HPDE6-E6E7 (cell line): ENCODE data around the gene DCC.

Source experiments
- DNase-seq: peaks from one replicate; pipeline ENCODE4 v3.0.0; 2011; ENCODE audit warnings: missing footprints; ENCODE audit errors: extremely low spot score

The DCC gene

GRCh38 chr18:52588931-52589330, 248.9 kb downstream of the DCC start:
- no peak for DNase-seq

DNA sequence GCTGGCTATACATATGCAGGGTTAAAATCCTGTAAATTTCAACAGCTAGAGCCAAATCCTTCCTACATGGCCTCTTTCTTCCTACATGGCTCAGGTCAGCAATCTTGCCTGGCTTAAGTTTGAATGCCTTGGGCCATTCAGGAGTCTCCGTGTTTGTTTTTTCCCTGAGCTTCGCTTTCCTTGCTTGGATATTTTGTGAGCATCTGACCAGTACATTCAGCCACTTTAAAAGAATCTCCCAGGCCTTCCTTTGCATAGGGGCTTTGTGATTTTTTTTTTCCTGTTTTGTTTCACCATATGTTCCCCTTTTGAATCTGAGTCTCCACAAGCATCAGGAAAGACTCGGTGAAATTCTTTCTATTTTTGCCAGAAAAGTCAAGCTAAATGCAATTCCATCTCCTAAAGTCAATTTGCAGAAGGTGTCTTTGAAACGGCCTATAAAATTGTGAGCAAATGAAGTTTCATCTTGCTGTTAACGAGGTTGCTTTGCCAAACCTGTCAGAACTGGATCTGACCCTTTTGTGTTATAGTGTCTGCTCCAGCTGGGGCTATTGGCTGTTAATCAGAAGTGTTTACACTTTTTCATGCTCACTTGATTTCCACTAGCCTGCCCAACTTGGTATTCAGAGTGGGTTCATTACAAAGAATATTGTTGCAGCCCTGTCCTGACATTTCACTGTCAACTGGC, 256.9 kb downstream of the DCC start:
- DNase-seq, result no peak

- no peak for DNase-seq
These were observed 258.9 kb downstream of the DCC start for GRCh38 chr18:52598921-52599320.

DNA sequence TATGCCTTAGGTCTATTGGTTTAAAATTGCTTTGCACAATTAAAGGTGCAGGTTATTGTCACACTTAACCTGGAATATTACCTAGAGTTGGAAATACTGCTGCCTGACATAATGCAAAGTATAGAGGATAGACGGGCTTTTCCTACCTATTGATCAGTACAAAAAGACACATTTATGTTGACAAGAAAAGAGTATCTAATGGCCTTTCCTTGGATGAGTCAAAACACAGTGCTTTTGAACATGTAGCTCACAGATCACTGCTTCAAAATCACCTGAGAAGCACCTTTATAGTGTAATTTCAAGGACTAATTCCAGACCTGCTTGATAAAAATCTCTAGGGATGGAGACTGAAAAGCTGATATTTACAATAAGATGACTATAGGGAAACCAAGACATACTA, 262.8 kb downstream of the DCC start:
- no peak for DNase-seq

- no peak for DNase-seq
These were observed 265.3 kb downstream of the DCC start for GRCh38 chr18:52605345-52605744.

- no peak for DNase-seq
These were observed 268.0 kb downstream of the DCC start for GRCh38 chr18:52607985-52608384.

GRCh38 chr18:52610451-52611115, 270.6 kb downstream of the DCC start:
- DNase-seq, result no peak

GRCh38 chr18:52612406-52612805, 272.4 kb downstream of the DCC start:
- DNase-seq, result no peak

DNA sequence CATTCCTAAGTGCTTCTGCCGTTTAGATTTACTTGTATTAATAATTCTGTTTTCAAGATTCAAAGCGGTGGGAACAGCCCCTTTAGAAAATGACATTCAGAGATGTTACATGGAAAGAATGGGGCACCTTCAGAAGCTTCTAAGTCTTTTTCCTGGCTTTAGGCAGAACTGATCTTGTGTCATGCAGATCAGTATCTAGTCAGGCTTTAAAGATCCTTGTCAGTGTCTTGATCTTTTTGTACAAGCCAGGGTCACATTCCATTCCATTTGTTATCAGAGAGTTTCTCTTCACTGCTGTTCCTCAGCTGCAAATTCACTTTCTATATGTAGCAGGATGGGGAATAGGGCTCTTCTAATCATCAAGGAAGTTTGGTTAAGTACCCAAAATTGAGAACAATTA, 275.3 kb downstream of the DCC start:
- DNase-seq, result no peak

DNA sequence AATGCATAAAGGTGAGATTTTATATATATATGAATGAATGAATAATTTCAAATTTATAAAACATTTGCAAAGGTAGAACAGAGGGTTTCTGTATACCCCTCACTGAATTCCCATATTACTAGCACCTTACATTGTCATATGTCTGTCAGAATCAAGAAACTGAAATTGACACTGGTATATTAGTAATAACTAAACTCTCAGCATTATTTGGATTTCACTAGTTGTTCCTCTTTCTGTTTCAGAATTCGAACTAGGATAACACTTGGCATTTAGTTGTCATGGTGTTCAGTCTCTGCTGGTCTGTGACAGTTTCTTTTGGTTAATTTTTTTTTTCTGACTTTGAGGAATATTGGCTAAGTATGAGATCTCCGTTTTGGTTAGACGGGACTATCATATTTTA, 275.9 kb downstream of the DCC start:
- no peak for DNase-seq

DNA sequence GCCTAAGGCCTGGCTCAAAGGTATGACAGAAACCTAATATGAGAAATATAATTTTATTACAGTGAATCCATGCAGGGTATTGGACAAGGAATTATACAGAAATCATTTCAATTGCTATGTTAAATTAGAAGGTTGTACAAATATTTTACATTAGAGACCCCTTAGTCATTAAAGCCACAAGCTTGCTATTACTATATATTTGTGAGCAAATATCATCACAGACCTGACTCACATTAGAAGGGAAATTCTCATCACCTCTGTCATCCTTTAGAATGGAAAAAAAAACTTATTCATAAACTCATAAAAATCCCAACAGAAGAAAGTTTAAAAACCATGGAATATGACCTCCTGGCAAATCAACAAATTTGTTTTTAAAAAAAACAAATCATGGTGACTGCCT, 277.9 kb downstream of the DCC start:
- no peak for DNase-seq

DNA sequence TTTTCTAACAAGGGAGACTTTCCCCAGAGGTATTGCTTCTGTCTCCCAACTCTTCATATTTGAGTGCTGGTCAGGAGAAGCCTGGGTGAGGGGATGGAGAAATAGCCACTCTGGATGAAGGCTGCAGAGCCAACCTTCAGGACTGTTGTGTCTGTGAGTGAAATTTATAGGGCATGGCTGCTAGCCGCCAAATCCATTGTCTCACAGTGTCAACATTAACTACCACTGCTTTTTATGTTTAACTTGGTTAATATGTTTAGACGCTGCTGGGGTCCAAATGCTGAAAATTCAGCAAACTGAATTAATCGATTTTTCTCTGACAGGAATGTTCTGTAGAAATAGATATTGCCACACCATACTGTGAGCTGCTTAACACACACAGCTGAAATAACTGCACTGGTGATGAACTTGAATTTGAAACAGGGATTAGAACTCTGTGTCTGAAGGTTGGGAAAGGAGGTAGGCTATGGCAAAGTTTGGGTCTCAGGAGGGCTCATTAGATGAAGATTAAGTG, 281.0 kb downstream of the DCC start:
- no peak for DNase-seq

DNA sequence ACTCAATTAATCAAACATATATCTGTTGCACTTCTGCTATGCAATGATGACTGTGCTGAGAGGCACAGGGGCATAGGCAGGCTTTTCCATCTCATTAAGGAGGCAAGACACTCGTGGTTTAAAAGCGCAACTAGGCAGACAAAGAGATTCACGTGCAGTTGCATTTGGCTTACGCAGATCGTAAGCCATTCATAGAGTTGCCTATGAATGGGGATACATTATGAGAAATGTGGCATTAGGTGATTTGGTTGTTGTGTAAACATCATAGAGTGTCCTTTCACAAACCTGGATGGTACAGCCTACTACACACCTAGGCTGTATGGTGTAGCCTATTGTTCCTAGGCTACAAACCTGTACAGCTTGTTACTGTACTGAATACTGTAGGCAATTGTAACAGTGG, 284.7 kb downstream of the DCC start:
- DNase-seq, result no peak

DNA sequence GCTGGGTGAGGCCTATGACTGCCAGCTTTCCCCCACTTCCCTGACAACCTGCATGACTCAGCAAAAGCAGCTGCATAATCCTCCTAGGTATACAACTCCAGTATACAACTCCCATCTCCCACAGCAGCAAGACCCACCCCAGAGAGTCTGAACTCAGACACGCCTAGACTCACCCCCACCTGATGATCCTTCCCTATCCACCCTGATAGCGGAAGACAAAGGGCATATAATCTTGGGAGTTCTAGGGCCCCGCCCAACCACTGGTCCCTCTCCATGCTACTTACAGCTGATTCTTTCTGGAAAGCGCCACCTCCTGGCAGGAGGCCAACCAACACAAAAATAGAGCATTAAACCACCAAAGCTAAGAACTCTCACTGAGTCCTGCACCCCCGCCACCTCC, 296.5 kb downstream of the DCC start:
- no peak for DNase-seq

GRCh38 chr18:52648201-52648600, 308.2 kb downstream of the DCC start:
- no peak for DNase-seq

DNA sequence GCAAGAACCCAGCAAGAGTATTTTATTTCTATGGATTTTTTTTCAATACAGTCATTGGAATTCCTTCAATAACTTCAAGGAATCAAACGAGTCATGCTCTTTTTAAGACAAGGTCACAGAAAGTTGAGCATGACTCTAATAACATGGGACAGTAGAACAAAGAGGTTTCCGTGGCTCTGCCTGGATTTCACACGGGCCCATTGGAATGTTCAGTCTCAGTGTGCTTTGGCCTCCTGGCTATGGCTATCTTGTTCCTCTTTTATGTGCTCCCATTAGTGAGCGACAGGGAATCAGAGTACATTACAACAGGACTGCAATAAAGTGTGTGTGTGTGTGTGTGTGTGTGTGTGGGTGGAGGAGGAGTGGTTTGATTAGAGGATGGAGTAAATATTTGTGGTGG, 312.4 kb downstream of the DCC start:
- DNase-seq, result no peak

GRCh38 chr18:52657043-52657805, 317.2 kb downstream of the DCC start:
- DNase-seq, result no peak

GRCh38 chr18:52667463-52668065, 327.6 kb downstream of the DCC start:
- DNase-seq, result no peak

- DNase-seq, result peak; percentile 2
These were observed 330.9 kb downstream of the DCC start for GRCh38 chr18:52670896-52671295.

DNA sequence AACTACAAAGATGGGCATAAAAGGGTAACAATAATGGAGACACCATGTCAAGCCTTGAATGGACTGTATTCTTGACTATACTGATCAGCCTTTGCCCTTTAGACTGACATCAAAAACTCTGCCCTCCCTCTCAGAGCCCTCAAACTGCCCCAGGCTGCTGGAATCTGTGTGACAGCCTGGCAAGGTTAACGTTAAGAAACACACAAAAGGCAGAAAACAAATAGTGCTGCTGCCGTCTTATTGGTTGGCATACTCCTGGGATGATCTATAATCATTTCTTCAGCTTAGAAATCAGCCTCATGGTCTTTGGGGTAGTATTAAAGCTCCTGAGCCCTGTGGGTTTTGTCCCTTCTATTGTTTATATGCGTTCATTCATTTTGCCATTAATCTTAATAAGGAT, 338.0 kb downstream of the DCC start:
- DNase-seq, result no peak

DNA sequence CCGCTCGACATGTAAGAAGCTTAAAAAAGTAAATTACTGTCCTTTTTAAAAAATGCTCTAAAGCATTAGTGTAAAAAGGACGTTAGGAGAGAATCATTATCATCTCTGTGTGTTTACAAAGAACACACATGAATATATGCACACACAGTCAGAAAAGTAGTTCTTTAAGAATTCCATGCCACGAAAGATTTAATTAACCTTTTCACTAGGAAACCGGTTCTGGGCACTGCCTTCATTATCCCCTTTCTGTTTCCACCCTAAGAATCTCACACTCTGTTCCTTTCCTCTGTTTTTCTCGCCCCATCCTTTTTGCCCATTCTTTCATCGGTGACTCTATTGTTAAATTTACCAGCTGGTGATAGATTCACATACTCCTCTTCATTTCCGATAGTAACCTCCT, 338.6 kb downstream of the DCC start:
- DNase-seq, result no peak

DNA sequence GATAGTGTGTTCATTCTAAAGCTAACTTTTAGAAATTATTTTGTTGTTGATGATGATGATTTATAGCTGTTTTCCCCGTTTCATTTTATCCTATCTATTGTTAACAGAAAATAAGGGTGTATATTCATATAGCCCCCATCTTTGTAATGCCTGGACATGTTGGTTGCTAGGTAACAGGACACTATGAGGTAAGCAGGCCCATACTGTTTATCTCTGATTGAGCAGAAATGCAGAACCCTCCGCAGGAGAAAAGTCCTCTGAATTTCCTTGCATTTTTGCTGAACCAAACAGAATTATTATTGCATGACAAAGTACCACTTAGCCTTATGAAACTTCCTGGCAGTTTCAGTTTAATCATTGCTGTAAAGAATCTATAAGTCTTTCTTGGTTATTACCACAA, 339.4 kb downstream of the DCC start:
- no peak for DNase-seq
